ENCODE measurements around the gene FPR2.

The FPR2 gene

GRCh38 chr19:51811344-51811743 is 50.4 kb downstream of the FPR2 start:
- H3K4me3 ChIP-seq (ENCODE audit: low read length) = no peak overlapping the region
- H3K4me2 ChIP-seq (ENCODE audit: low read length) = no peak overlapping the region
- H3K9ac ChIP-seq (ENCODE audit: low read depth, low read length) = no peak overlapping the region
- no peaks in the 10 kb centered on the region for H3K4me1 ChIP-seq (ENCODE audit: control insufficient read depth, insufficient read depth, low read length)
- no peaks in the 10 kb centered on the region for H3K27me3 ChIP-seq (ENCODE audit: control insufficient read depth, insufficient read depth, low read length)
- no peaks in the 10 kb centered on the region for H3K9me3 ChIP-seq (replicated peaks; ENCODE audit: low read length)
- H3K36me3 ChIP-seq (ENCODE audit: insufficient read depth, low read length) = no peaks in the 10 kb centered on the region

- Histone ChIP-seq H3K4me3 (ENCODE audit: low read length) (no peak overlapping the region), H3K36me3 (ENCODE audit: insufficient read depth, low read length) (no peaks in the 10 kb centered on the region), H3K4me1 (ENCODE audit: control insufficient read depth, insufficient read depth, low read length) (no peaks in the 10 kb centered on the region), H3K27me3 (ENCODE audit: control insufficient read depth, insufficient read depth, low read length) (no peaks in the 10 kb centered on the region), H3K9ac (ENCODE audit: low read depth, low read length) (no peak overlapping the region), H3K9me3 (replicated peaks; ENCODE audit: low read length) (no peaks in the 10 kb centered on the region), H3K4me2 (ENCODE audit: low read length) (no peak overlapping the region)
Measured at GRCh38 chr19:51815043-51815442, 54.1 kb downstream of the FPR2 start.

GRCh38 chr19:51816711-51817110 is 55.7 kb downstream of the FPR2 start:
- Histone ChIP-seq H3K36me3 (ENCODE audit: insufficient read depth, low read length) (no peaks in the 10 kb centered on the region), H3K9ac (ENCODE audit: low read depth, low read length) (no peak overlapping the region)

GRCh38 chr19:51820011-51820410 is 59.0 kb downstream of the FPR2 start:
- H3K4me3 ChIP-seq (ENCODE audit: low read length) = no peak overlapping the region
- no peaks in the 10 kb centered on the region for H3K36me3 ChIP-seq (ENCODE audit: insufficient read depth, low read length)
- H3K4me1 ChIP-seq (ENCODE audit: control insufficient read depth, insufficient read depth, low read length) = no peaks in the 10 kb centered on the region
- H3K4me2 ChIP-seq (ENCODE audit: low read length) = no peak overlapping the region
- no peaks in the 10 kb centered on the region for H3K27me3 ChIP-seq (ENCODE audit: control insufficient read depth, insufficient read depth, low read length)
- H3K9ac ChIP-seq (ENCODE audit: low read depth, low read length) = no peak overlapping the region
- H3K9me3 ChIP-seq (replicated peaks; ENCODE audit: low read length) = no peaks in the 10 kb centered on the region

More at GRCh38 chr19:51816711-51817110, 55.7 kb downstream of the FPR2 start:
- H3K27me3 ChIP-seq (ENCODE audit: control insufficient read depth, insufficient read depth, low read length) = no peaks in the 10 kb centered on the region
- no peaks in the 10 kb centered on the region for H3K9me3 ChIP-seq (replicated peaks; ENCODE audit: low read length)
- H3K4me2 ChIP-seq (ENCODE audit: low read length) = no peak overlapping the region
- no peak overlapping the region for H3K4me3 ChIP-seq (ENCODE audit: low read length)
- no peaks in the 10 kb centered on the region for H3K4me1 ChIP-seq (ENCODE audit: control insufficient read depth, insufficient read depth, low read length)

Measured in skeletal muscle satellite cell (primary cell).